Measurements from ENCODE around the gene SLC27A1. TPM values are rescaled to one million over a fixed set of nuclear protein-coding genes. Genes with fewer than 3 reads are reported as not detected.

SLC27A1 gene
- polyA plus RNA-seq, 1 of the 3 experiments (the other 2 are of a cell fraction), result 15.0 TPM

GRCh38 chr19:17504456-17504855 is 34.1 kb downstream of the SLC27A1 start:
- no peak for TF ChIP-seq NFIC (IDR thresholded peaks at IDR 0.05; ENCODE audit: borderline replicate concordance)
- no peak for TF ChIP-seq FOXJ3 (CRISPR knock-in tag; IDR thresholded peaks at IDR 0.05)
- TF ChIP-seq EP300 (IDR thresholded peaks at IDR 0.05; ENCODE audit: borderline replicate concordance in 1 of 2, low read depth in 1 of 2, low read length in 1 of 2), result no peak
- TF ChIP-seq RXRA (IDR thresholded peaks at IDR 0.05; ENCODE audit: borderline replicate concordance, low read depth), result no peak
- TF ChIP-seq MXI1 (IDR thresholded peaks at IDR 0.05; ENCODE audit: low read depth, low read length), result no peak
- TF ChIP-seq, protein P1, sequence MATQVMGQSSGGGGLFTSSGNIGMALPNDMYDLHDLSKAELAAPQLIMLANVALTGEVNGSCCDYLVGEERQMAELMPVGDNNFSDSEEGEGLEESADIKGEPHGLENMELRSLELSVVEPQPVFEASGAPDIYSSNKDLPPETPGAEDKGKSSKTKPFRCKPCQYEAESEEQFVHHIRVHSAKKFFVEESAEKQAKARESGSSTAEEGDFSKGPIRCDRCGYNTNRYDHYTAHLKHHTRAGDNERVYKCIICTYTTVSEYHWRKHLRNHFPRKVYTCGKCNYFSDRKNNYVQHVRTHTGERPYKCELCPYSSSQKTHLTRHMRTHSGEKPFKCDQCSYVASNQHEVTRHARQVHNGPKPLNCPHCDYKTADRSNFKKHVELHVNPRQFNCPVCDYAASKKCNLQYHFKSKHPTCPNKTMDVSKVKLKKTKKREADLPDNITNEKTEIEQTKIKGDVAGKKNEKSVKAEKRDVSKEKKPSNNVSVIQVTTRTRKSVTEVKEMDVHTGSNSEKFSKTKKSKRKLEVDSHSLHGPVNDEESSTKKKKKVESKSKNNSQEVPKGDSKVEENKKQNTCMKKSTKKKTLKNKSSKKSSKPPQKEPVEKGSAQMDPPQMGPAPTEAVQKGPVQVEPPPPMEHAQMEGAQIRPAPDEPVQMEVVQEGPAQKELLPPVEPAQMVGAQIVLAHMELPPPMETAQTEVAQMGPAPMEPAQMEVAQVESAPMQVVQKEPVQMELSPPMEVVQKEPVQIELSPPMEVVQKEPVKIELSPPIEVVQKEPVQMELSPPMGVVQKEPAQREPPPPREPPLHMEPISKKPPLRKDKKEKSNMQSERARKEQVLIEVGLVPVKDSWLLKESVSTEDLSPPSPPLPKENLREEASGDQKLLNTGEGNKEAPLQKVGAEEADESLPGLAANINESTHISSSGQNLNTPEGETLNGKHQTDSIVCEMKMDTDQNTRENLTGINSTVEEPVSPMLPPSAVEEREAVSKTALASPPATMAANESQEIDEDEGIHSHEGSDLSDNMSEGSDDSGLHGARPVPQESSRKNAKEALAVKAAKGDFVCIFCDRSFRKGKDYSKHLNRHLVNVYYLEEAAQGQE (IDR thresholded peaks at IDR 0.05; ENCODE audit: low read depth, low read length), result no peak
- no peak for TF ChIP-seq TCF12 (IDR thresholded peaks at IDR 0.05)
- TF ChIP-seq, protein P2, sequence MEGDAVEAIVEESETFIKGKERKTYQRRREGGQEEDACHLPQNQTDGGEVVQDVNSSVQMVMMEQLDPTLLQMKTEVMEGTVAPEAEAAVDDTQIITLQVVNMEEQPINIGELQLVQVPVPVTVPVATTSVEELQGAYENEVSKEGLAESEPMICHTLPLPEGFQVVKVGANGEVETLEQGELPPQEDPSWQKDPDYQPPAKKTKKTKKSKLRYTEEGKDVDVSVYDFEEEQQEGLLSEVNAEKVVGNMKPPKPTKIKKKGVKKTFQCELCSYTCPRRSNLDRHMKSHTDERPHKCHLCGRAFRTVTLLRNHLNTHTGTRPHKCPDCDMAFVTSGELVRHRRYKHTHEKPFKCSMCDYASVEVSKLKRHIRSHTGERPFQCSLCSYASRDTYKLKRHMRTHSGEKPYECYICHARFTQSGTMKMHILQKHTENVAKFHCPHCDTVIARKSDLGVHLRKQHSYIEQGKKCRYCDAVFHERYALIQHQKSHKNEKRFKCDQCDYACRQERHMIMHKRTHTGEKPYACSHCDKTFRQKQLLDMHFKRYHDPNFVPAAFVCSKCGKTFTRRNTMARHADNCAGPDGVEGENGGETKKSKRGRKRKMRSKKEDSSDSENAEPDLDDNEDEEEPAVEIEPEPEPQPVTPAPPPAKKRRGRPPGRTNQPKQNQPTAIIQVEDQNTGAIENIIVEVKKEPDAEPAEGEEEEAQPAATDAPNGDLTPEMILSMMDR (IDR thresholded peaks at IDR 0.05), result no peak
- no peak overlapping the region for H2AFZ ChIP-seq (ENCODE audit: low read depth)
- H4K20me1 ChIP-seq (ENCODE audit: insufficient read depth), result no peaks in the 10 kb centered on the region
- no peak overlapping the region for H3K9ac ChIP-seq
- H3K36me3 ChIP-seq (replicated peaks in 1 of 2; ENCODE audit: control insufficient read depth in 1 of 2, insufficient read depth in 2 of 2, low read length in 1 of 2), result peaks cover 2 to 9% of the 10 kb centered on the region in 2 experiments
- H3K4me1 ChIP-seq (ENCODE audit: control insufficient read depth in 1 of 2, insufficient read depth in 2 of 2, low read depth in 1 of 2, low read length in 1 of 2), result no peaks in the 10 kb centered on the region; a peak in 1 of 4 replicates
- no peaks in the 10 kb centered on the region for H3K9me3 ChIP-seq
- peaks cover 15% of the 10 kb centered on the region for H3F3A ChIP-seq (replicated peaks; ENCODE audit: insufficient read depth)
- WGBS (ENCODE audit: low lambda C conversion rate), result 97% methylated on average over 7 of the region's 13 CpGs
- H3K27ac ChIP-seq (ENCODE audit: low read depth in 2 of 2, low read length in 1 of 2), result no peak overlapping the region
- H3K27me3 ChIP-seq (ENCODE audit: insufficient read depth), result no peaks in the 10 kb centered on the region
- H3K79me2 ChIP-seq (ENCODE audit: insufficient read depth), result peaks cover 44% of the 10 kb centered on the region
- no peak for DNase-seq
- H3K9me2 ChIP-seq, result no peaks in the 10 kb centered on the region
- POLR2A ChIA-PET, result no interaction called here
- CTCF ChIA-PET, result interaction anchor here (2.6 kb wide), 1 partner anchor 9 kb away, joined by 15 read pairs; no protein-coding TSS in a partner anchor
- H3K4me3 ChIP-seq (ENCODE audit: low read depth in 2 of 2, low read length in 1 of 2), result no peak overlapping the region
- no peak overlapping the region for H3K4me2 ChIP-seq

- POLR2A ChIA-PET, result no interaction called here
Observed at GRCh38 chr19:17505223-17505622, 34.9 kb downstream of the SLC27A1 start.

More at GRCh38 chr19:17505223-17505622, 34.9 kb downstream of the SLC27A1 start:
- WGBS (ENCODE audit: low lambda C conversion rate), result 76% methylated on average over 9 of the region's 10 CpGs
- Histone ChIP-seq H3K9ac (no peak overlapping the region), H3F3A (replicated peaks; ENCODE audit: insufficient read depth) (peaks cover 15% of the 10 kb centered on the region), H3K9me3 (no peaks in the 10 kb centered on the region), H3K27me3 (ENCODE audit: insufficient read depth) (no peaks in the 10 kb centered on the region), H3K27ac (ENCODE audit: low read depth in 2 of 2, low read length in 1 of 2) (no peak overlapping the region), H3K9me2 (no peaks in the 10 kb centered on the region), H3K79me2 (ENCODE audit: insufficient read depth) (peaks cover 52% of the 10 kb centered on the region), H3K4me1 (ENCODE audit: control insufficient read depth in 1 of 2, insufficient read depth in 2 of 2, low read depth in 1 of 2, low read length in 1 of 2) (peaks cover under 1 to 4% of the 10 kb centered on the region in 2 experiments; a peak in 3 of 4 replicates), H3K4me3 (ENCODE audit: low read depth in 2 of 2, low read length in 1 of 2) (no peak overlapping the region), H3K4me2 (no peak overlapping the region), H4K20me1 (ENCODE audit: insufficient read depth) (no peaks in the 10 kb centered on the region), H2AFZ (ENCODE audit: low read depth) (no peak overlapping the region), H3K36me3 (replicated peaks in 1 of 2; ENCODE audit: control insufficient read depth in 1 of 2, insufficient read depth in 2 of 2, low read length in 1 of 2) (peaks cover 7 to 8% of the 10 kb centered on the region in 2 experiments)
- TF ChIP-seq RAD21 (IDR thresholded peaks at IDR 0.05; ENCODE audit: low read length), result no peak
- CTCF ChIA-PET, result interaction anchor here (1.0 to 2.6 kb wide), 2 partner anchors 9 to 69 kb away, joined by 3 to 15 read pairs; no protein-coding TSS in a partner anchor
- no peak for DNase-seq
